Bronchial epithelial cell (primary cell): ENCODE data around the gene LYG1. TPM values are rescaled to one million over a fixed set of nuclear protein-coding genes. Genes with fewer than 3 reads are reported as not detected.

ENCODE experiments used
- DNase-seq: peaks from one replicate; pipeline ENCODE4 v3.0.0-alpha.2; 2010; ENCODE audit warnings: low read depth
- FAIRE-seq: peaks from 2 replicates; lab custom pipeline; 2011; peaks lifted over from hg19 to GRCh38; lab: Jason Lieb, UNC
- H3K27me3 ChIP-seq: 2 replicates; pipeline ENCODE4 v1.5.1; 2011; ENCODE audit warnings: low read length; ENCODE audit not compliant: control insufficient read depth, insufficient read depth
- H3K36me3 ChIP-seq: 2 replicates; pipeline ENCODE4 v1.5.1; 2011; ENCODE audit warnings: low read length; ENCODE audit not compliant: control insufficient read depth, insufficient read depth
- H3K4me3 ChIP-seq: 2 replicates; pipeline ENCODE4 v1.5.1; 2011; ENCODE audit warnings: mild to moderate bottlenecking, low read depth, low read length, control low read depth
- CTCF ChIP-seq: IDR thresholded peaks from 2 replicates; pipeline ENCODE4 v1.5.1; 2011; ENCODE audit warnings: mild to moderate bottlenecking, moderate library complexity, low read length, control low read depth, inconsistent platforms; ENCODE audit not compliant: insufficient read depth, severe bottlenecking
- total RNA-seq: library from RNA; depleted of rRNA; stranded (reverse); fragments of >200 nt; gene quantifications from 2 replicates; pipeline ENCODE4 v1.2.1, GENCODE V29; 2014

The LYG1 gene
- total RNA-seq, 1 donor from 2014 or later = 0.26 TPM

- Histone ChIP-seq H3K36me3 (no peaks in the 10 kb centered on the region), H3K4me3 (no peak overlapping the region), H3K27me3 (no peaks in the 10 kb centered on the region)
- DNase-seq = peak; percentile 91
- peak; percentile 68 for FAIRE-seq
- TF ChIP-seq CTCF = no peak
Measured at GRCh38 chr2:99256677-99257076, 44.3 kb downstream of the LYG1 start.

- H3K36me3 ChIP-seq = no peaks in the 10 kb centered on the region
- no peak within 1 kb of the TSS for H3K4me3 ChIP-seq
- FAIRE-seq (no peak), DNase-seq (no peak)
- no peak for TF ChIP-seq CTCF
- H3K27me3 ChIP-seq = no peaks in the 10 kb centered on the region
Measured at GRCh38 chr2:99255491-99256318, 45.3 kb downstream of the LYG1 start, which contains the start of gene LYG2. TSS of gene LYG2 (minus strand) at chr2:99255666. CDS start at chr2:99254260, 1,406 bp downstream.

GRCh38 chr2:99249951-99250350 lies 51.0 kb downstream of the LYG1 start:
- DNase-seq (no peak), FAIRE-seq (no peak)
- H3K36me3 ChIP-seq = no peaks in the 10 kb centered on the region
- no peaks in the 10 kb centered on the region for H3K27me3 ChIP-seq
- no peak overlapping the region for H3K4me3 ChIP-seq
- no peak for TF ChIP-seq CTCF

- no peak for TF ChIP-seq CTCF
- Histone ChIP-seq H3K27me3 (no peaks in the 10 kb centered on the region), H3K4me3 (no peak overlapping the region), H3K36me3 (no peaks in the 10 kb centered on the region)
- no peak for FAIRE-seq
- DNase-seq = no peak
Measured at GRCh38 chr2:99242151-99242550, 58.8 kb downstream of the LYG1 start.

GRCh38 chr2:99240431-99240830 lies 60.6 kb downstream of the LYG1 start:
- FAIRE-seq (no peak), DNase-seq (no peak)
- H3K36me3 ChIP-seq = no peaks in the 10 kb centered on the region
- H3K27me3 ChIP-seq = no peaks in the 10 kb centered on the region
- no peak for TF ChIP-seq CTCF
- H3K4me3 ChIP-seq = no peak overlapping the region
